GM10248 (cell line): ENCODE data around the gene SUCNR1.
"Not testable (repeated sequence)": the region's sequence is repeated elsewhere in the genome, so short reads cannot be mapped to it uniquely, and the experiment has no call there.

Source experiments
- CTCF ChIA-PET: fragments of 300-600 bp; sonication (Branson Sonifier 250); formaldehyde crosslinking; extraction: SDS; loops from one replicate; lab custom pipeline; 2021; ENCODE audit warnings: antibody characterized with exemption; lab: Yijun Ruan, JAX
- POLR2A ChIA-PET: fragments of 350-650 bp; sonication (Branson Sonifier 250); formaldehyde crosslinking; extraction: SDS; loops from one replicate; lab custom pipeline; 2020; ENCODE audit warnings: antibody characterized with exemption; lab: Yijun Ruan, JAX
- DNase-seq: peaks from one replicate; pipeline ENCODE4 v3.0.0; 2012; ENCODE audit errors: extremely low spot score
- TF ChIP-seq, protein P1 (sequence below): IDR thresholded peaks from 2 replicates; pipeline ENCODE4 v1.5.1; 2012; ENCODE audit warnings: mild to moderate bottlenecking, low read depth; ENCODE audit errors: extremely low read depth, missing control alignments, control extremely low read depth

Gene SUCNR1

DNA sequence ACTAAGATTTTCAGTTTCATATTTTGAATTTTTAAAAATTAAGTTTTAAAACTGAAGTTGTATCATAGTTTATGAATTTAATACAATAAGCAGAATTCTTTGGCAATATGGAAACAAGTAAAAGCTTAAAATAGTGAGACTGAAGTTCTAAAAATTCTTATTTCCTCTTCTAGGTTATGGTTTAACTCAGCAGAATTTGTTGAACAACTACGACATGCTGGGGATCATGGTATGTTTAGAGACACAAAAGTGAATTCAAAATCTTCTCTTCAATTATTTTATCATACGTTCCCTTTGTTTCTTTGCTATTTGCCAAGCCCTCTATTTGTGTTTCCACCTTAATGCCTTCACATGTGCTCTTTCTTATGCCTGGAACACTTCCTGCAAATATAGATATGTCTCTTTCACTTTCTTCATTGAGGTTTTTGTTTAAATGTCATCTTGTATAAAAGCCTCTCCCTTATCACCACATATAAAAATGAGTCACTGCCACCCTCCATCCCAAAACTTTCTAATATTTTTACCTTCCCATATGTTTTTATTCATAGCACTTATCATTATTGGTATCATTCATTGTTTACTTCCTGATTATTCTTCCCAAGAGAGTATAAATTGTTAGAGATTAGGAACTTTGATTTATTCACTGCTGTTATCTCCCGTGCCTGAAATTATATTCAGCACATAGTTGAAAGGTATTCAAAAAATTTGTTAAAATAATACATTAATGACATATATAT, 6.4 kb downstream of the SUCNR1 start:
- POLR2A ChIA-PET: no interaction called here

DNA sequence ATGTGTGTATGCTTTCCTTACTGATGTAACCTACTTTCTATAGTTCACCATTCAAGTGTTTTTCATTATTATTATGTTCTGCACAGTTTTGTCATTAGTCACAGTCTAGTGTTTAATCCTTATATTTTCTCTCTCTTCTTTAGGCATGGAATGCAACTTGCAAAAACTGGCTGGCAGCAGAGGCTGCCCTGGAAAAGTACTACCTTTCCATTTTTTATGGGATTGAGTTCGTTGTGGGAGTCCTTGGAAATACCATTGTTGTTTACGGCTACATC, 6.9 kb downstream of the SUCNR1 start:
- ChIA-PET POLR2A (no interaction called here), CTCF (no interaction called here)
- DNase-seq: no peak
- TF ChIP-seq, protein P1, sequence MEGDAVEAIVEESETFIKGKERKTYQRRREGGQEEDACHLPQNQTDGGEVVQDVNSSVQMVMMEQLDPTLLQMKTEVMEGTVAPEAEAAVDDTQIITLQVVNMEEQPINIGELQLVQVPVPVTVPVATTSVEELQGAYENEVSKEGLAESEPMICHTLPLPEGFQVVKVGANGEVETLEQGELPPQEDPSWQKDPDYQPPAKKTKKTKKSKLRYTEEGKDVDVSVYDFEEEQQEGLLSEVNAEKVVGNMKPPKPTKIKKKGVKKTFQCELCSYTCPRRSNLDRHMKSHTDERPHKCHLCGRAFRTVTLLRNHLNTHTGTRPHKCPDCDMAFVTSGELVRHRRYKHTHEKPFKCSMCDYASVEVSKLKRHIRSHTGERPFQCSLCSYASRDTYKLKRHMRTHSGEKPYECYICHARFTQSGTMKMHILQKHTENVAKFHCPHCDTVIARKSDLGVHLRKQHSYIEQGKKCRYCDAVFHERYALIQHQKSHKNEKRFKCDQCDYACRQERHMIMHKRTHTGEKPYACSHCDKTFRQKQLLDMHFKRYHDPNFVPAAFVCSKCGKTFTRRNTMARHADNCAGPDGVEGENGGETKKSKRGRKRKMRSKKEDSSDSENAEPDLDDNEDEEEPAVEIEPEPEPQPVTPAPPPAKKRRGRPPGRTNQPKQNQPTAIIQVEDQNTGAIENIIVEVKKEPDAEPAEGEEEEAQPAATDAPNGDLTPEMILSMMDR: no peak

More for the DNA sequence above, 6.4 kb downstream of the SUCNR1 start:
- CTCF ChIA-PET: no interaction called here
- TF ChIP-seq, protein P1: no peak
- DNase-seq: peak; percentile 9

DNA sequence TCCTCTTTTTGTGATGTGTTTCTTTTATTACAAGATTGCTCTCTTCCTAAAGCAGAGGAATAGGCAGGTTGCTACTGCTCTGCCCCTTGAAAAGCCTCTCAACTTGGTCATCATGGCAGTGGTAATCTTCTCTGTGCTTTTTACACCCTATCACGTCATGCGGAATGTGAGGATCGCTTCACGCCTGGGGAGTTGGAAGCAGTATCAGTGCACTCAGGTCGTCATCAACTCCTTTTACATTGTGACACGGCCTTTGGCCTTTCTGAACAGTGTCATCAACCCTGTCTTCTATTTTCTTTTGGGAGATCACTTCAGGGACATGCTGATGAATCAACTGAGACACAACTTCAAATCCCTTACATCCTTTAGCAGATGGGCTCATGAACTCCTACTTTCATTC, 7.7 kb downstream of the SUCNR1 start:
- TF ChIP-seq, protein P1: no peak
- ChIA-PET POLR2A (no interaction called here), CTCF (no interaction called here)
- DNase-seq: no peak

DNA sequence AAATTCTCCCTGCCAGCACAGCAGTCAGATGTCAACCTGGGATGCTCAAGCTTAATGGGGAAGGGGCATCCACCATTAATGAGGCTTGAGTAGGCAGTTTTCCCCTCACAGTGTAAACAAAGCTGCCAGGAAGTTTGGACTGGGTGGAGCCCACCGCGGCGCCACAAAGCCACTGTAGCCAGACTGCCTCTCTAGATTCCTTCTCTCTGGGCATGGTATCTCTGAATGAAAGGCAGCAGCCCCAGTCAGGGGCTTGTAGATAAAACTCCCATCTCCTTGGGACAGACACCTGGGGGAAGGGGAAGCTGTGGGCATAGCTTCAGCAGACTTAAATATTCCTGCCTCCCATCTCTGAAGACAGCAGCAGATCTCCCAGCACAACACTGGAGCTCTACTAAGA, 12.0 kb downstream of the SUCNR1 start:
- POLR2A ChIA-PET, DNase-seq, CTCF ChIA-PET: not testable (repeated sequence)

DNA sequence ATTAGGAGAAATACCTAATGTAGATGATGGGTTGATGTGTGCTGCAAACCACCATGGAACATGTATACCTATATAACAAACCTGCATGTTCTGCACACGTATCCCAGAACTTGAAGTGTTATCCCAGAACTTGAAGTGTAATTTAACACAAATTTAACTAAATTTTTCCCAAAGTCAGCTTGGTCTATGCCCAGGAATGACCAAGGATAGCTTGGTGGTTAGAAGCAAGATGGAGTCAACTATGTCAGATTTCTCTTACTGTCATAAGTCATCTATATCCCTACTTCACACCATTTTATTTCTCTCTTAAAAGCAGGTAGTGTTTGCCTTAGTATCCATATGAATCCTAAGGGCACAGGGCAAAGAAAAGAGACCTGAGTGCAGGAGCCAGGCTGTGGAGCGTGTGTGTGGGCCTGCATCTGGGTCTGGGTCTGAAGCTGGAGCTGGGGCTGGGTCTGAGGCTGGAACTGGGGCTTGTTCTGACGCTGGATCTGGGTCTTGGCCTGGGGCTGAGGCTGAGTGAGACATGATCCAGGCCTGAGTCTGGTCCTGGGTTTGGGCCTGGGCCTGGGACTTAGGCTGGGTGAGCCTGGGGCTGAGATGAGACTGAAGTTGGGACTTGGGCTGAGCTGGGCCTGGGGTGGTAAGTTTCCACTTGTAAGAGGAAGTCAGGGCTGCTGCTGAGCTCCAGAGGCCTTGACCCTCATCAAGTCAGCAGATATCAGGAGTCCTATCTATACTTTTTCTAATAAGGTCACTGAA, 14.2 kb downstream of the SUCNR1 start:
- POLR2A ChIA-PET, CTCF ChIA-PET, DNase-seq: not testable (repeated sequence)

DNA sequence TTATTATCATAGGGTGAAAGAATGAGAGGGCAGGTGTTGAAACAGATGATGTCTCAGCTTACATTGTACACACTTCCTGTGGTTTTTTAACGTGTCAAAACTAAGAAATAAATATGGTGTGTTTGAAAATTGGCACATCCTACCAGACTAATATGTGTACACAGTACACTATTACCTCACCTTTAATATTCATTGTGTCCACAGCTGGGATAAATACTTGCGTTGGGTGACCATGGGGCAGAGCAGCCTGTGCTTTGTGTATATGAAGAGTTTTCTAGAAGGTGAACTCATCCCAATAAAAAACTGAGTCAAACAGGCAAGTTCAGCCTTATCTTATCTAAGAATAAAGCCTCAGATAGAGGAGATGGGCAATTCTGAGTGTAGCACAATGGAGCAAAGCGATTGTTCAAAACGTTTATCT, 17.3 kb downstream of the SUCNR1 start:
- TF ChIP-seq, protein P1: no peak
- CTCF ChIA-PET: no interaction called here
- DNase-seq: no peak
- POLR2A ChIA-PET: no interaction called here

DNA sequence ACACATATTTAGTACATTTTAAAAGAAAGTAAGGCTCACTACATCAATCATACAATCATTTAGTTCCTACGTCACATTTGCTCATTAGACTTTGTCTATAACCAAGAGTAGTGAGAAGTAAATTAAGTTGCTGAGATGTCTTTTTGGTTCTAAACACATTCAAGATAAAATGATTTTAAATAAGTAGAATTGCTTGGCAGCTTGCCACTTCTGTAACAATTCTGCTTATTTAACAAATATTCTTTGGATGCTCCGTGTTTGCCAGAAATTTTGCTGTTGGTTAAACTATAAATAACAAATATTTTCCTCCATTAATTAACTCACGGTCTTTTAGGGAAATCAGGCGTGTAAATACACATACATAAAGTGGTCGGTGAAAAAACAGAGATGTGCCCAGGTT, 18.3 kb downstream of the SUCNR1 start:
- no peak for DNase-seq
- ChIA-PET CTCF (interaction anchor here (0.8 to 1.2 kb wide), 2 partner anchors 8 to 11 kb away, joined by 3 to 4 read pairs; no protein-coding TSS in a partner anchor), POLR2A (no interaction called here)
- TF ChIP-seq, protein P1: no peak
